Activated CD8-positive, alpha-beta memory T cell treated with anti-CD3 and anti-CD28 coated beads, Interleukin-2, amount 50 U/mL, for 4 hours (primary cell): Measurements from ENCODE around the gene PDCD10.
A peak's percentile ranks its signal among the peaks of the same experiment; 100 is the strongest.

Source experiments
- DNase-seq: peaks from one replicate; pipeline ENCODE4 v3.0.0-alpha.2; 2020

Gene PDCD10

DNA sequence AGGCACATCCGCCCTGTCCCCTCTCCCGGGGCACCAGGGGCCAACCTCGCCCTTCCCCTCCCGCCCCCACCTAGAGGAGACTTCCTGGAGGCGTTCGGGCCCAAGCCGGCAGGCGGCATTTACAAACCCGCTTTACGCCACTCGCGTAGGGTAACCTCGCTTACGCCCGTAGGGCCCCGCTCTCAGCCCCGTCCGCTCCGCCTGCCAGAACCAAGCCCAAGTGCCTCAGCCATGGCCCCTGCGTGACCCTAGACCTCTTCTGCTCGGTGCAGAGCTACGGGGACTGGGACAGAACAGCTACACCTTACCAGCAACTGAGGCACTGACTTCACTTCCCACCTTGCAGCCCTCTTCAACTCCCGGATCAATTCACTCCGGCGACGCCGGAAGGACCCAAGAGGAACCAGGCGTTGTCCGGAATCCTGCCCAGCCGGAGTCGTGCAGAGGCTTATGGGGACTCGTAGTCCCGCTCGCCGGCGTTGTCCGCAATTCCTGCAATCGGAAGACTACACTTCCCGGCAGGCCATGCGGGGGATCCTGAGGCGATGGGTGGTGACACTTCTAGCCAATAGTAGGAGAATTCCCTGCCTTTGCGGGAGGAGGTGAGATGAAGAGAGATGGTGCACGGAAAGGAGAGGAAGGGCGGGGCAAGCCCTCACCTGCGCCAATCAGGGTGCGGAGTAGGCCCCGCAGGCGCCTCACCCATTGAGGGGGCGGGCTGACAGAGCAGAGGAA, at the start of gene PDCD10:
Gene PDCD10 (minus strand): TSS at position 395 of the 735 bp plus-strand sequence. CDS start 14,735 bp downstream, outside the sequence.
- DNase-seq = peak; percentile 96

DNA sequence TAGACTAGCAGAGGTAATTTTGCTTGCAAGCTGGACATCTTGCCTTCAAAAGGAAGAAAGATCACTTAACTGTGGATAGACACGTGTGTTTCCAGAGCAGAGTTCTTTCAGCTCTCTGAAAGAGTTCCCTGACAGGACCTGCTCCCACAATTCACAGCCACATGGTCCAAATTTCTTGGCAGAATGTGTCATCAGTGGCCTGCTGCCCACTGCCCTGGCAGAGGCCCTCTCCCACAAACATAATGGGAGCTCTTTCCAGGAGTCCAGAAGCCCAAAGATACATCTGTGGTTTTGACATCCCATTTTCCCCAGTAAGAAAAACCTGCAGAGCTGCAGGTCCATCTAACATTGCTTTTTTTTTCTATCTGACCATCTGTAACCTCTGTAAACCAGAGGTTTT, 49.1 kb upstream of the PDCD10 start:
- DNase-seq = no peak

DNA sequence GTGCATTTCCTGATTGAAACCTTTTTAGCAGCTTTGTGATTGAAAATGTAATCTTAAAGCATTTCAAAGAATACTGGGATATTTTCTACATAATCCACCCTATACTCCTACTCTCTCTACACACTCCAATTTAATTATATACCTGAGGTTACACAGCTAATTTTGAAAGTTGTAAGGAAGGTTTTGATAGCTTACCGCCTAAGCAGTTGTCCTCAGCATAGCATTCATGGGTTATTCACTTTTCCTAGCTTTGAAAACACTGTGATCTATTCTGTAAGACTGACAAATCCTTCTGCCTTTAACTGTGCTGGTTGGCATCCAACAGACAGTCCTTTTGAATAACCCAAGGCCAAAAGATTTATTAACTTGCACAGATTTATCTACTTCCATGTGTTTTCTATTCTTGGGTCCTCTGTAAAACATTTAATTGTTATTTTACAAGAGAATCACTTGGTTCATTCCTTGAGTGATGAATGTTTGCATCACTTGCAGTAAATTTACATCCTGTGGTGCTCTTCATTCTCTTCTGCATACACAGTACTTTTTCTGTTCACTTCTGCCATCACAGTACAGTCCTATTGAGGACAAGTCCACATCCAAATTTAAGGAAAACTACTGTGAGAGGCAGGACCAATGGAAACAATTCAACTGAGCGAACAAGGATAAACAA, 45.7 kb upstream of the PDCD10 start:
- no peak for DNase-seq

DNA sequence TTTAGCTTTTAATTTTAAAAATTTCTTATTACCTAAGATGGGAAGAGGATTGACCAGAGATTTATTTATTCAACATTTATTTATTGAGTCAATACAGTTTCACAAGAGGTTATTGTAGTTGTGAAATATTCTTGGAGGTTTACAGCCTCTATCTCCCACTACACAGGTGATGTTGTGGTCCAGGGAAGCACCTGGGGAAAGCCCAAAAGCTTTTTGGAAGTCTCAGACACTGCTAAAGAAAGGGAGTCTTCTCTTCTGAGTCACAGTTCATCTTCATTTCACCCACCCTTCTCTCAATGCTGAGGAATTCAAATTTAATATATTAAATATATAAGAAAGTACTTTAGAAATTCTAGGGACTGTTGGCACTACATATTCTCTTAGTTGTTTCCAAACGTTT, 42.7 kb upstream of the PDCD10 start:
- no peak for DNase-seq

DNA sequence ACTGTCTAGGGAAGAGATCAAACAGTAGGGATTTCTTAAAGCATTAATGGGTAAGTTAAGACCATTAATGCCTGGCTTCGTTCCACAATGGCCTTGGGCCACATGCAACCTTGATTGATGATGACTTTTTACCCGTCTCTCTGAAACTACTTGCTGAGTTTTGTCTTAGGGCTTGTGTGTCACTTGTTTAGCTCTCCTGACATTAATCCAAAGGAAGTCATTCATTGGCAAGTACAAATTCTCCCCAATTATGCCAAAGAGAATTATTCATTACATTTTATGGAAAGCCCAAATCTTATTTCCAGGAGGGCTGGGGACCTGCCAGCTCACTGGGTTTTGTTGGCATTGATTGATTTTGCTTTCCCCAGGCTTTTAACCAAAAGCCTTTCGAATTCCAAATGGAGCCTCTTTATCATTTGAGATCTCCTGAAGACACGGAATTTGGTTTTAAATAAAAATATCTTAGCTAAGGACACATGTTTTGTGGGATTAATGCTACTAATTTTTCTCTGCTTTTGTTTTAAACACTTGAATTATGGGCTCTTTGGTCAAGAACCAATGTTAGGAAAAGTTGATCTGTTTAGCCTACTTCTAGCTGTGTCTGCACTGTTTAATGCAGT, 41.5 kb upstream of the PDCD10 start:
- no peak for DNase-seq

DNA sequence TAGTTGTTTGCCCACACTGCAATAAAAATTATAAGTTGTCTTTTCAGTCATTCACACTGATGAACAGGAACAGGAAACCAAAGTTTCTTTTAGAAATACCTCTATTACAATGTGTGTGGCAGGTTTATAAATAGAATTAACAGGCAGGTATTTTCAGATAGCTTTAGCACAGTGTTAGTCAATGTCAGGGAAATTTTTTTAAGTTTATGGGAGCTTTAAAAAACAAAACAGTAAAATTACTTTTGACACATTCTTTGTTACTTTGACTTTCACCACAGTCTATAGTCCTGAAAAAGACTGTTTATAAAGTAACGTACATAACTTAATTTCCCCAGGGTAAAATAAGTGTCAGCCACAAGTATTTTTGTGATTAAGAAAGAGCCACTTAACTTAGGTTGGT, 38.9 kb upstream of the PDCD10 start:
- DNase-seq = no peak

DNA sequence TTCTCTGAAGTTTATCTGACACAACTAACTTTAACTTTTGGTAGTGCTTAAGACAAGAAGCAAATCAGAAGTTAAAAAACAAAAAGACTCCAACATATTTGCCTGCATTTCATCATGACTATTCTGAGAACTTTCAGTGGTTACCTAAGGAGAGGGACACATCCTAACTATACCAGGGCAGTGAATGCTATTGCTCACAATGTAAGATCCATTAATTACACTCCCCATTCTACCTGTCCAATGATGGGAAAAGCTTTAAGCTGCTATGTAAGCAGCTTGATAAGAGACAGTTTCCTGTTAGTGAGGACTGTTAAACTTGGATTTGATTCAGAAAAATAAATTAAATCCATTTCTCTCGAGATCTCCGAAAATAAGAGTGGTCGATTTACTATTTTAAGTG, 38.3 kb upstream of the PDCD10 start:
- no peak for DNase-seq

DNA sequence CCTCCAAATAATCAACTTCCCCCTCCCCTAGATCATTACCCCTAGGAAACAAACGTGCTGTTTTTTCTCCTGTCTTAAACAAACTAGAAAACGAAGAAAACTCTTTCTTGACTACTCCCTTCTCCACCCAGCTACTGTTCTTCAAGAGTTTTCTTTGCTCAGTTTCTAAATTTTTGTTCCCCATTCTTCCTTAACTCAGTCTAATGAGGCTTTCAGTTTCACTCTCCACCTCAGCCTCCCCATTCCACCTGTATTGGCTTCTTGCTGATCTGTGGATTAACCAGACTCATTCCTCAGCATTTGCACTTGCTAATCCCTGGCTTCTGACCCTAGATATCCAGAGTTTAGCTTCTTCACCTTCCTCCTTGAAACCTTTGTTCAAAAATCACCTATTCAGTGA, 27.6 kb upstream of the PDCD10 start:
- no peak for DNase-seq

DNA sequence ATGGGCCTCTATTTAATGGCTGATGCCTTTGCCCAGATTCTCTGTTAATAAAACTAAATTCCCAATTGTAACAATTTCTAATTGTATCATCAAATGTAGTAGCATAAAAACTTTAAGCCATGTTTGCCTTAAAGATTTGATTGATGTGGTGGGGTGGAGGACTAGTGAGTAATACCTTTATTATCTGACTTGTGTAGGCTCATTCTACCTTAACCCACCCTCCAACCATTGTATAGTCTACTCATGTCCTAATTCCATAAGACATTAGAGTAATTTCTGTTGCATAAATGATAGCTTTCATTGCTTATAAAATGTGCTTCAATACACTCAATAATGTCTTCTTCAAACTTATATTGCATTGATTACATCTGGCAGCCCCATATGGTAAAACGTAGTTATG, 26.6 kb upstream of the PDCD10 start:
- DNase-seq = no peak

DNA sequence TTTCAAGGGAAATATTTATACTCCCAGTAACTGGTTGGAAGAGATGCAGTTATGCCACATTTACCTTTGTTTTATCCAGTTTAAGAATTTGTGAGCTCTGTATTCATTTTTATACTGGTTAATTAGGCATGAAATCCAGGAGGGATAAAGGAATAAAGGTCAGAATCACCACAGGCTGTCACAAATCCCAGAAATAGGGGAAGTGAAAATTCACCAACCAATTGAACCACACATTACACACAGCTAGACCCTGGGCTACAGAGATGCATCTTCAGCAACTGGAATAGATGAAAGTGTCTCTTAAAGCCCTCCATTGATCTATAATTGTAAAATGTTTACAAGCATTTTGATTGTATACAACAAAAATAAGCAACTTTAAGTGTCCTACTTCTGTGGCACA, 19.4 kb upstream of the PDCD10 start:
- DNase-seq = no peak

DNA sequence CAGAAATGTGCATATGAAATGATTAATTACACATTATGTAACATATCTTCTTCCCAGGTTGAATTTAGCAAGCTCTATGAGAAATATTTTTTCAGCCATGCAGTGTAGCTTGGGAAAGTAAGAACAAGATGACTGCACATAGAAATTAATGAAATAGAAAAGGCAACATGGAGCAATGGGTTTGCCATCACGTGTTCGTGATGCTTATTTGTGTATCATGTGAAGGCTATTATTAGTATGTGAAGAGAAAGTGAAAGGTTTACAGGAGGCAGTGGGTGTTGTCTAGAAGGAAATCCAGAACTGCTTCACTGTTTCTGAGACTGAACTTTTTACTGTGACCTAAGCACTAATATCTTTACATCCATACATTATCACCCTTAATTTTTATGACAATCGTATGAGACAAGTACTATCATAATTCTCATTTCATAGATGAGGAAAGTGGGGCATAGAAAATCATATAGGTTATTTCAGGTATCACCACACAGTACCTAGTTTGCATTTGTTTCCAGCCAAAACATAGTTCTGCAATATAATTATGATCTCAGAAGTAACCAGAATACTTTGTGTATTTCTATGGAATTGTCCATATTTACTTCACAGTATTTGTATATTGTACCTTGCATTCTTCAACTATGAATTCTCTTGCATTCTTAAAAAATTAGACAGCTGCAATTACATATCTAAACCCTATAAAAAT, 15.7 kb upstream of the PDCD10 start:
- no peak for DNase-seq

DNA sequence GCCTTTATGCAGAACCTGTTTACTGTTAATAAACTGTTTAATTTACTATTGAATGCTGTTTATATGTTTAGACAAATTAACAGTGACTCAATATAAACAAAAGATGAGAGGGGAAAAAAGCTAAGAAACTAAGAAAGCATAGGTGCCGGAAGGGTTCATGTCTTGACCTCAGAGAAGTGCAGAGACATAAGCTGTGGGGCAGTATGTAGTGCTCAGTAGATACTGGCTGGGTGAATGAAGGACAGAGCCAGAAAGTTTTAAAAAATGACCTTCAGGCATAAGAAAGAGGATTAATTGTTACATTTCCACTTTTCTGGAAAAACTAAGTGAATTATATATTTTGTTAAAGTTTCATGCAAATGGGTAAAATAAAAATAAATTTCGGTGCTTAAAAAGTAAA, 15.0 kb upstream of the PDCD10 start:
- DNase-seq = no peak

DNA sequence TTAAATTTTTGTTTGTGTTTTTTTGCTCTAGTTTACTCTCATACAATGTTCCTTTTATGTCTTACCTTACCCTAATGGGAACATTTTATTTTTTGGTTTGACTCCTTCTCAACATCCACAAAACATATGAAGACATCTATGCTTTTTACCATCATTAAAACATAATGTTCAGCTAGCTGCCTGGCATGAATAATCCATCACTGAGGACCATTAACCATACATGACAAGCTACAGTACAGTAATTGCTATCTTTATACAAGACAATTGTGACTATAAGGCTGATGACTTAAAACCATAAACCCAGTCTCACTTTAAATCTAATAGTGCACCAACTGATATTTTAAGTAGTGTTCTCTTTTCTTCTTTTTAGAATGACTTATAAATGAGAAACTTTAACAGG, 14.5 kb upstream of the PDCD10 start:
- no peak for DNase-seq

DNA sequence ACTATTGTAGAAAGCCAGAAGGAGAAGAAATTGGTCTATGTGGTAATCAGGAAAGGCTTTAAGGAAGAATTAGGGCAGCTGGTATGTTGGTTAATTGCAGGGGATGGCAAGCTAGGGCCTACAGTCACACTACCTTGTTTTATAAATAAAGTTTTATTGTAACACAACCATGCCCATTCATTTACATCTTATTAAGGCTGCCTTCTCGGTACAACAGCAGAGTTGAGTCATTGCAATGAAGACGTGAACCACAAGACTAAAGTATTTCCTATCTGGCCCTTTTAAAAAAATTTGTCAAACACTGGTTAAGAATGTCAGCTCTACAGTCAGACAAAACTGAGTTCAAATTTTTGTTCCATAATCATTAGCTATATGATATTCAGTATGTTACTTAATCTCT, 9.1 kb upstream of the PDCD10 start:
- DNase-seq = no peak

DNA sequence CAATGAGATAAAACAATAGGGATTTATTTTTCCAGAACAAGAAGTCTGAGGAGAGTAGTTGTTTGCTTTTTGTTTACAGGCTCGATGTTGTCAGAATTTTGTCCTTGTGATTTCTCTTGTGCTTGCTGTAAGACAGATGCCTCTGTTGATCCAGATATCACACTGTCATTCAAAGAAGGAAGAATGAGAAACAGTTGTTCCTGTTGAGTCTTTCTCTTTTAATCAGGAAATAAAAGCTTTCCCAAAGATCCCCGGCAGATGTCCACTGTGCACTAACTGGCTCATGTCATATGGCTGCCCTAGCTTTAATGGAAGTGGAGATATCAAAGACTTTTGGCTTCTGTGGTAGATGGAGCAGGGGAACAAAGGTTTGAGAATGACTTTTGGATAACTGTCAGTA, 7.6 kb upstream of the PDCD10 start:
- no peak for DNase-seq

DNA sequence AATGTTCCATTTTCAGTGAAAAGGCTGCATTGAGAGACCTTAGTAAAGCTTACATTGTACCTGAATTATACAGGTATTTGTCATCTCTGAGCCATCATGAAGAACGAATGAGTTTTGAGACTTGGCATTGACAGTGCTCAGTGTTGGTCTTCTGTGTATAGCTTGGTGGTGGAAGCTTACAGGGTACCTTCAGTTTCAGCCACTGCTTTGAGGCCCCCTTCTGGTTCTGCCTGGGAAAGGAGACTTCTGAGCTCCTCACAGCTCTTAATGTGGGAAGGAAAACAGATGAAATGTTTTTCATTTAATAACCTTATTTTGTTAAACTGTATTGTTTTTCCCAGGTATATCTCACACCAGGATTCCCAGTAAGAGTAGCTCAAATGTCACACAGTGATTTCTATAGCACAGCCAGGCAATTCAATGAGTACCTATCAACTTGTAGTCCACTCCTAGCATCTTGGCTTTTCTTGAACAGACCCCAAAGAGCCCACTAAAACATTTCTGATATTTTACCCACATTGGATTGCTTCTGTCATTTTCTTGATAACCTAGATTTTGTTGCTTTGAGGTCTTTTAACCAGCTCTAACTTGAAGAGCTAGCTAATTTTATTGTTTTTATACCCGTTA, 6.4 kb upstream of the PDCD10 start:
- DNase-seq = peak; percentile 33

DNA sequence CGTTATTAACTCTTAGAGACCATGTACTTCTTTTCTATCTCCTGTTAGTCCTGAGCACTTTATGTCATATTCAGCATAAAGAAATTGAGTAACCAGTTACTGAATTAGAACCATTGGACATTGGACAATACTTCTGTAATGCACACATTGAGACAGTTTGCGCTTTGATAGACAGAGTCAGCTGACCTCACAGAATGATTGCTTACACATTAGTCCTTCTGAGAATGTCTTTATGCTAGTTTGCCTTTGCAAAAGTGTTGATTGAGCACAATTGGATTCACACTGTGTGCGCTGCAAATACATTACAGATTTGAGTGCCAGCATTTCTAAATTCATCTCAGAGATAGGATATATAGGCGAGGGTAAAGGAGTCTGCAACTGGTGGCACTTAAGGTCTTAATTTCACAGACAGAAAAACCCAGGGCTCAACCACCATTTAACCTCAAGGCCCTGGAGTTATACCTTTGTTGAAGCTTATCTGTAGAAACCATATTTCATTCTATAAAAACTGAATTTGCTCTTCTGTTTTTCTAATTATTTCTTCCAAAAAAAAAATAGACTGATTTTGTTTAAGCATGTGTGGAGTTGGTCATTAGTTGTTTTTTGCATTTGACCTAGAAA, 4.6 kb upstream of the PDCD10 start:
- DNase-seq = no peak

DNA sequence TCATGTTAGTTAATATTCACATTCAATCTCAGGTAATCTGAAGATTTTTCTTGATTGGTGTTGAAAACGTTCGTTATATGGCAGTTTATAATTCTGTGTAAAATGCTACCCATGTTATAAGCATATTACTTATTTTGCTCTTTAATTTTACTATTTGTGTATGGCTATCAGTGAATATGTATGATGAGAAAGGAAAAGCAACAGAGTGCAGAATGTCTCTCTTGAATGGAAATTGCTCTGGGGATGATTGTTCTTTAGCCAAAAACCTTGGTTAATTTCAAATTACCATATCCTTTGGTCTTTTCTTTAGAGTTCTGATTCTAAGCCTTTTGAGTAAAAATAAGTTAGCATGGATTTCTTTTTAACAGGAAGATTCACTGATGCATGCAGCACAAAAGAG, 3.3 kb upstream of the PDCD10 start:
- no peak for DNase-seq

DNA sequence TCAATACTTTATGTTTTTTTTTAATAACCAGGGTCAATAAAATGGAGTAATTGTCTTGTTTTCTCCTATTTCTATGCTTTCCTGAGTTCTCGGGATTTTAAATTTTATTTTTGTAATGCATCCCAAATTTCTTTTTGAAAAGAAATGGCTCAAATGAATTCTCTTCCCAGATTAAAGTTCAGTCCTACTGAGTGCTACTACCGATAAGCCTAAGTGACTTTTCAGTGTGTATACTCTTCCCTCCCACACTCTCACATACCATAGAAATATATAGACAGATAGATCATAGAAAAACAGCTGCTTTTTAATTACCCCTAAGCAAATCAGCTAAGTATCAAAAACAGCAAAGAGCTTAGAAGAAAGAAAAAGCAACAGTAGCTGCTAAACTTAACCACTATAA, 2.3 kb upstream of the PDCD10 start:
- no peak for DNase-seq

DNA sequence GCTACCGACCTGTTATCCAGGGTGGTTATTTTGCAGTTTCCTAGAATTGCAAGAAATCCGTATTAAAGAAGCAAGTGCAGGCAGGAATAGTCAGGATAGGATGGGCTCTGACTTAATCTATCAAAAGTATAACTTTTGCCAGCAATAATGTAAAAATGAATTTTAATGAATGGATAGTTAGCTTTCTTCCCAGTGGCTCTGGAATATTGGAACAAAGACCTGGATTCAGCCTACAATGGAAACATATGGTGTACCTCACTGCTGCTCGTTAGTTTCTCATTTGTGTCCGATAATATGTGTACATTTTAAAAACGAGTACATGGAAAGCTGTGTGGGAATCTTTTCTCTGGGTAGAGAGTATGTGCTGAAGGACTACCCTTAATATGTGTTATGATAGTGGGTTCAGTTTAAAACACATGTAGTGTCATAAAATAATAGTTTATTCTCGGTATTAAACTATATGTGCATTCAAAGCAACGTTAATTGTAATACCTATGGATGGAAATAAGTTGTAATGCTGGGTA, 1.6 kb upstream of the PDCD10 start:
- no peak for DNase-seq

DNA sequence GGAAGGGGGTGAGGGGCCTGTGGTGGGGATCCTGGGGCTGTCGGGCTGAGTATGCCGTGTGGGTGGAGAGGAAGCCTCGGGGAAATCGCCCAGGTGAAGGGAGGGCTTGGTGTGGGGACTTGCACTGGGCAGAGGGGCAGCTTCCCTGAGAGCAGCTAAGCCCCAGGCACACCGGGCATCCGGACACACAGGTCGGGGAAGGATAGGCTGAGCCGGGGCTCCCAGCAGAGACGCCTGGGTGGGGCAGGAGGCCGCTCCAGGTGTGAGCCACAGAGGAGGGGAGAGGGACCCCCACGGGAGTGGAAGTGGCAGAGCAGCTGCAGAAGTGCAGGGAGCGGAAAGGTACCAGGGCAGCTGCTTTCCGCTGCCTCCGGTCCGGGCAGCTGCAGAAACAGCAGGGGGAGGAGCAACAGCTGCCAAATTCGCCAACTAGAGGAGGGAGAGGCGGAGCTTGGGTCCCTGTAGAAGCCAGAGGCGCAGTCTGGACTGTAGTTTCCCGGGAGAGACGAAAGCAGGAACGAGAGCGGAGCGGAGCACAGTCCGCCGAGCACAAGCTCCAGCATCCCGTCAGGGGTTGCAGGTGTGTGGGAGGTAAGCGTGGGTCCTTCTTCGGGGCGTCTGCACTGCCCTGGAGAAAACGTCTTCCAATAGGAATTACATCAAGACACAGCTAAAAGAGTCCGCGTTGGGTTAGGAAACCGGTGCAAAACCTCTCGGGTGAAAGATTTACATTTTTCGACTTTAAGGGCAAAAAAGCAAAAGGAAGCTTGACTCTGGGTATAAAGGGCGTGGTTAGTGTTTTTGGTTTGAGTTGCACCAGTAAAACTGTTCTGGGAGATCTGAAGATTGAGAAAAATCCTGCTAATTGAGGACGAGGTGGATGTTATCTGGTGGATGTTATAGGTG, 794 bp upstream of the PDCD10 start, which contains the start of gene SERPINI1:
Gene SERPINI1 (plus strand): TSS at position 489 of the 906 bp plus-strand sequence. CDS start 53,408 bp downstream, outside the sequence.
- DNase-seq = peak; percentile 69
